ENCODE data around the gene CAPN3. TPM values are rescaled to one million over a fixed set of nuclear protein-coding genes. Genes with fewer than 3 reads are reported as not detected.

The CAPN3 gene
- total and polyA plus RNA-seq, 2 donors (not counting 3 experiments of a cell fraction or from before 2014, with no cell fraction given), result 2.2 to 3.7 TPM

DNA sequence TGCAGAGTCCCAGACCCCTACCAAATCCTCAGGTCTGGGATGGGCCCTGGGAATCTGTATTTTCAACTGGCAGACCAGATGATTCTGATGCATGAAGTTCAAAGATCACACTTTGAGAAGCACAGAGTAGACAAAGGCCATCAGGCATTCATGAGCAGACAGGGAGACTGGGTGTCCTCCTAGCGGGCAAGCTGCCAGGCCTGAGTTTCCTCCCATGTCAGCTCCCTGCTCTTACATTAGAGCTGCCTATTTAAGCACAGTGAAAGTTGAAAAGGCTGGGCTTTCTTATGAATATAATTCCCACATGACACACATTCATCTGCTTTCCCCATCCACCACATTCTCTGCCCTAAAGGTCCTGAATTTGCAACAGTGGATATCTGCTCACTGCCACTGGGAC is 14.0 kb downstream of the CAPN3 start:
- TF ChIP-seq, protein P1, sequence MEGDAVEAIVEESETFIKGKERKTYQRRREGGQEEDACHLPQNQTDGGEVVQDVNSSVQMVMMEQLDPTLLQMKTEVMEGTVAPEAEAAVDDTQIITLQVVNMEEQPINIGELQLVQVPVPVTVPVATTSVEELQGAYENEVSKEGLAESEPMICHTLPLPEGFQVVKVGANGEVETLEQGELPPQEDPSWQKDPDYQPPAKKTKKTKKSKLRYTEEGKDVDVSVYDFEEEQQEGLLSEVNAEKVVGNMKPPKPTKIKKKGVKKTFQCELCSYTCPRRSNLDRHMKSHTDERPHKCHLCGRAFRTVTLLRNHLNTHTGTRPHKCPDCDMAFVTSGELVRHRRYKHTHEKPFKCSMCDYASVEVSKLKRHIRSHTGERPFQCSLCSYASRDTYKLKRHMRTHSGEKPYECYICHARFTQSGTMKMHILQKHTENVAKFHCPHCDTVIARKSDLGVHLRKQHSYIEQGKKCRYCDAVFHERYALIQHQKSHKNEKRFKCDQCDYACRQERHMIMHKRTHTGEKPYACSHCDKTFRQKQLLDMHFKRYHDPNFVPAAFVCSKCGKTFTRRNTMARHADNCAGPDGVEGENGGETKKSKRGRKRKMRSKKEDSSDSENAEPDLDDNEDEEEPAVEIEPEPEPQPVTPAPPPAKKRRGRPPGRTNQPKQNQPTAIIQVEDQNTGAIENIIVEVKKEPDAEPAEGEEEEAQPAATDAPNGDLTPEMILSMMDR (IDR thresholded peaks at IDR 0.05; ENCODE audit: extremely low read depth in 1 of 2, insufficient read depth in 1 of 2, low read depth in 1 of 2, low read length in 2 of 2), result no peak
- TF ChIP-seq MYC (IDR thresholded peaks at IDR 0.05; ENCODE audit: low read depth, low read length) (no peak), POLR2AphosphoS5 (IDR thresholded peaks at IDR 0.05; ENCODE audit: insufficient read depth, low read depth, low read length) (no peak)
- TF ChIP-seq, protein P2, sequence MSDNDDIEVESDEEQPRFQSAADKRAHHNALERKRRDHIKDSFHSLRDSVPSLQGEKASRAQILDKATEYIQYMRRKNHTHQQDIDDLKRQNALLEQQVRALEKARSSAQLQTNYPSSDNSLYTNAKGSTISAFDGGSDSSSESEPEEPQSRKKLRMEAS (IDR thresholded peaks at IDR 0.05; ENCODE audit: insufficient read depth, insufficient read length), result no peak
- no peaks in the 10 kb centered on the region for H4K20me1 ChIP-seq (replicated peaks; ENCODE audit: control insufficient read depth, extremely low read depth, insufficient read depth, low read length)
- H3K4me3 ChIP-seq (replicated peaks in 1 of 3; ENCODE audit: insufficient read depth in 1 of 3, low read depth in 1 of 3, low read length in 3 of 3), result no peak overlapping the region
- intact Hi-C loops (cut with micrococcal nuclease) (no loop called here), dilution Hi-C loops (cut with MboI; ENCODE audit: extremely low pct_ligation_motif_present, low sequenced_read_pairs) (no loop called here)
- no peaks in the 10 kb centered on the region for H3K79me2 ChIP-seq (ENCODE audit: control insufficient read depth, insufficient read depth, low read length)
- H3K27ac ChIP-seq (ENCODE audit: insufficient read depth, low read depth, low read length), result no peak overlapping the region
- FAIRE-seq, result no peak
- ChIA-PET CTCF (interaction anchor here (4.5 kb wide), 1 partner anchor 11 kb away, joined by 31 read pairs; no protein-coding TSS in a partner anchor), POLR2A (no interaction called here)
- H3K9me3 ChIP-seq (replicated peaks; ENCODE audit: control insufficient read depth, insufficient read depth, low read length), result no peaks in the 10 kb centered on the region
- no peak overlapping the region for H2AFZ ChIP-seq (ENCODE audit: low read depth, low read length)
- no TSS peak for BruUV-seq (replicated peaks)
- DNase-seq (ENCODE audit: low read depth, low spot score), result no peak
- H3K4me2 ChIP-seq (ENCODE audit: insufficient read depth, low read length), result no peak overlapping the region
- no peak overlapping the region for H3K9ac ChIP-seq (replicated peaks; ENCODE audit: extremely low read depth, insufficient read depth, low read length)
- no peaks in the 10 kb centered on the region for H3K4me1 ChIP-seq (ENCODE audit: control insufficient read depth, extremely low read depth, insufficient read depth, low read length)
- no peaks in the 10 kb centered on the region for H3K9me1 ChIP-seq (replicated peaks; ENCODE audit: control insufficient read depth, extremely low read depth, insufficient read depth, low read length)
- no peaks in the 10 kb centered on the region for H3K36me3 ChIP-seq (ENCODE audit: control insufficient read depth in 2 of 2, extremely low read depth in 1 of 2, insufficient read depth in 2 of 2, low read length in 2 of 2)
- H3K27me3 ChIP-seq (ENCODE audit: control insufficient read depth in 2 of 2, insufficient read depth in 2 of 2, low read length in 2 of 2), result no peaks in the 10 kb centered on the region

DNA sequence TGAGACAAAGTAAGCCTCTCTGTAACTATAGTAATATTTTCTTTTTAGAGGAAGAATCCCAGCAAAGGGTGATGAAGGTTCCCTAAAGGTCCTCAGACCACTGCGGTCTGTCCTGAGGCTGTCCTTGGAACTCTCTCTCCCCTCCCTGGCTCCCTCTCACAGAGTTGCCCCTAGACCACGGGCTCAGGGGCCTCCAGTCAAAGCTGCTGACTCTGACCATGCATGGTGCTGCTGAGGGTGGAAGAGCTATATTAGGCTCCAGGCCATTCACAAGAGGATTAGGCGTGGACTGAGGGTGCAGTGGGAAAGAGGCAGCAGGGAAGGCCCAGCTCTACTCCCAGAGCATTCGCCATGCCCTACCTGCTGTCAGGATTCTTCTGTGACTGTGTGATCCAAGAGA is 14.6 kb downstream of the CAPN3 start:
- ChIA-PET CTCF (interaction anchor here (4.5 kb wide), 1 partner anchor 11 kb away, joined by 31 read pairs; no protein-coding TSS in a partner anchor), POLR2A (no interaction called here)
- no peak for DNase-seq (ENCODE audit: low read depth, low spot score)
- Histone ChIP-seq H3K4me1 (ENCODE audit: control insufficient read depth, extremely low read depth, insufficient read depth, low read length) (no peaks in the 10 kb centered on the region), H3K79me2 (ENCODE audit: control insufficient read depth, insufficient read depth, low read length) (no peaks in the 10 kb centered on the region), H3K4me2 (ENCODE audit: insufficient read depth, low read length) (no peak overlapping the region), H3K9me3 (replicated peaks; ENCODE audit: control insufficient read depth, insufficient read depth, low read length) (no peaks in the 10 kb centered on the region), H3K27ac (ENCODE audit: insufficient read depth, low read depth, low read length) (no peak overlapping the region), H3K4me3 (replicated peaks in 1 of 3; ENCODE audit: insufficient read depth in 1 of 3, low read depth in 1 of 3, low read length in 3 of 3) (no peak overlapping the region), H3K36me3 (ENCODE audit: control insufficient read depth in 2 of 2, extremely low read depth in 1 of 2, insufficient read depth in 2 of 2, low read length in 2 of 2) (no peaks in the 10 kb centered on the region), H3K9me1 (replicated peaks; ENCODE audit: control insufficient read depth, extremely low read depth, insufficient read depth, low read length) (no peaks in the 10 kb centered on the region), H4K20me1 (replicated peaks; ENCODE audit: control insufficient read depth, extremely low read depth, insufficient read depth, low read length) (no peaks in the 10 kb centered on the region), H2AFZ (ENCODE audit: low read depth, low read length) (no peak overlapping the region), H3K9ac (replicated peaks; ENCODE audit: extremely low read depth, insufficient read depth, low read length) (no peak overlapping the region), H3K27me3 (ENCODE audit: control insufficient read depth in 2 of 2, insufficient read depth in 2 of 2, low read length in 2 of 2) (no peaks in the 10 kb centered on the region)
- no peak for FAIRE-seq
- dilution Hi-C loops (cut with MboI; ENCODE audit: extremely low pct_ligation_motif_present, low sequenced_read_pairs) (no loop called here), intact Hi-C loops (cut with micrococcal nuclease) (no loop called here)
- TF ChIP-seq, protein P1 (IDR thresholded peaks at IDR 0.05; ENCODE audit: extremely low read depth in 1 of 2, insufficient read depth in 1 of 2, low read depth in 1 of 2, low read length in 2 of 2), result no peak
- TF ChIP-seq POLR2A (IDR thresholded peaks at IDR 0.05; ENCODE audit: low read depth, low read length) (no peak), FOS (IDR thresholded peaks at IDR 0.05; ENCODE audit: borderline replicate concordance, insufficient read depth, low read length) (no peak)
- no TSS peak for BruUV-seq (replicated peaks)

Data from endothelial cell of umbilical vein (primary cell).